WTC11 (cell line): ENCODE measurements around the gene UBL7. TPM values are rescaled to one million over a fixed set of nuclear protein-coding genes. Genes with fewer than 3 reads are reported as not detected.

Experiments used
- ATAC-seq: fragments of 200-7000 bp; cut with Tn5 transposase; 2 replicates; pipeline ENCODE4 v1.10.0; 2021; ENCODE audit warnings: mild to moderate bottlenecking, moderate library complexity
- CTCF ChIA-PET: fragments of 300-600 bp; sonication (Branson Sonifier 250); formaldehyde crosslinking; loops from one replicate; lab custom pipeline; 2021; ENCODE audit warnings: antibody characterized with exemption; lab: Charles Lee
- POLR2A ChIA-PET: fragments of 350-600 bp; sonication (Branson Sonifier 250); formaldehyde crosslinking; loops from one replicate; lab custom pipeline; 2021; ENCODE audit warnings: antibody characterized with exemption; lab: Charles Lee
- DNase-seq: peaks from one replicate; pipeline ENCODE4 v3.0.0; 2021; ENCODE audit warnings: low spot score
- H3K27ac Mint-ChIP-seq: 2 replicates; pipeline ENCODE4 v1.8.0; 2021; ENCODE audit warnings: mixed read lengths
- H3K27me3 Mint-ChIP-seq: 2 replicates; pipeline ENCODE4 v1.8.0; 2021; ENCODE audit warnings: low read depth, mild to moderate bottlenecking, moderate library complexity, mixed read lengths
- H3K36me3 Mint-ChIP-seq: 2 replicates; pipeline ENCODE4 v1.8.0; 2021; ENCODE audit warnings: mixed read lengths
- H3K4me1 Mint-ChIP-seq: 2 replicates; pipeline ENCODE4 v1.8.0; 2022; ENCODE audit warnings: mixed read lengths
- H3K4me3 Mint-ChIP-seq: 2 replicates; pipeline ENCODE4 v1.8.0; 2021; ENCODE audit warnings: mild to moderate bottlenecking, moderate library complexity, mixed read lengths
- H3K9me3 Mint-ChIP-seq: 2 replicates; pipeline ENCODE4 v1.8.0; 2021; ENCODE audit warnings: mixed read lengths
- ATF1 ChIP-seq: sonication (generic); formaldehyde crosslinking; IDR thresholded peaks from 2 replicates; pipeline ENCODE4 v1.8.1; 2023; ENCODE audit warnings: mild to moderate bottlenecking, moderate library complexity, missing genetic modification reagents
- CREB1 ChIP-seq: sonication (generic); formaldehyde crosslinking; IDR thresholded peaks from 2 replicates; pipeline ENCODE4 v1.8.0; 2023; ENCODE audit warnings: mild to moderate bottlenecking, missing genetic modification reagents
- CREM ChIP-seq: sonication (generic); formaldehyde crosslinking; IDR thresholded peaks from 2 replicates; pipeline ENCODE4 v1.8.1; 2022; ENCODE audit warnings: mild to moderate bottlenecking, missing genetic modification reagents, moderate library complexity
- E2F5 ChIP-seq: sonication (generic); formaldehyde crosslinking; IDR thresholded peaks from 2 replicates; pipeline ENCODE4 v1.8.1; 2022; ENCODE audit warnings: mild to moderate bottlenecking, moderate library complexity, missing genetic modification reagents
- FOXK1 ChIP-seq: sonication (generic); formaldehyde crosslinking; IDR thresholded peaks from 2 replicates; pipeline ENCODE4 v1.8.0; 2022; ENCODE audit warnings: mild to moderate bottlenecking, moderate library complexity, missing genetic modification reagents
- FOXP4 ChIP-seq: sonication (generic); formaldehyde crosslinking; IDR thresholded peaks from 2 replicates; pipeline ENCODE4 v1.8.0; 2022; ENCODE audit warnings: mild to moderate bottlenecking, missing genetic modification reagents
- JAZF1 ChIP-seq: fragments of 250-450 bp; sonication (Bioruptor Pico); IDR thresholded peaks from 2 replicates; pipeline ENCODE4 v1.9.0; 2021; ENCODE audit warnings: moderate library complexity, mild to moderate bottlenecking, inconsistent platforms
- JUN ChIP-seq: sonication (generic); formaldehyde crosslinking; IDR thresholded peaks from 2 replicates; pipeline ENCODE4 v1.8.0; 2023; ENCODE audit warnings: mild to moderate bottlenecking, missing genetic modification reagents
- NFATC4 ChIP-seq: fragments of 250-450 bp; sonication (Bioruptor Pico); IDR thresholded peaks from 2 replicates; pipeline ENCODE4 v1.9.0; 2021; ENCODE audit warnings: mild to moderate bottlenecking
- TCF7 ChIP-seq: sonication (generic); formaldehyde crosslinking; IDR thresholded peaks from 2 replicates; pipeline ENCODE4 v1.8.0; 2022; ENCODE audit warnings: mild to moderate bottlenecking, low read depth, missing genetic modification reagents, moderate library complexity
- TEAD4 ChIP-seq: sonication (generic); formaldehyde crosslinking; IDR thresholded peaks from 2 replicates; pipeline ENCODE4 v1.8.0; 2022; ENCODE audit warnings: mild to moderate bottlenecking, missing genetic modification reagents
- ZBTB21 ChIP-seq: sonication (generic); formaldehyde crosslinking; IDR thresholded peaks from 2 replicates; pipeline ENCODE4 v1.8.1; 2023; ENCODE audit warnings: mild to moderate bottlenecking, missing genetic modification reagents, borderline replicate concordance
- ZNF138 ChIP-seq: sonication (generic); formaldehyde crosslinking; conservative IDR thresholded peaks from 2 replicates; pipeline ENCODE4 v1.8.1; 2022; ENCODE audit warnings: mild to moderate bottlenecking, moderate library complexity, missing genetic modification reagents
- ZNF317 ChIP-seq: sonication (generic); formaldehyde crosslinking; IDR thresholded peaks from 2 replicates; pipeline ENCODE4 v1.8.1; 2023; ENCODE audit warnings: low read depth, mild to moderate bottlenecking, moderate library complexity, missing genetic modification reagents, borderline replicate concordance
- total RNA-seq: library from RNA; stranded (reverse); gene quantifications from 3 replicates; pipeline ENCODE4 v1.2.3, GENCODE V29; 2021
- TF ChIP-seq, protein P1 (sequence below): sonication (generic); formaldehyde crosslinking; conservative IDR thresholded peaks from 2 replicates; pipeline ENCODE4 v1.8.1; 2022; ENCODE audit warnings: mild to moderate bottlenecking, missing genetic modification reagents
- TF ChIP-seq, protein P2 (sequence below): sonication (generic); formaldehyde crosslinking; IDR thresholded peaks from 2 replicates; pipeline ENCODE4 v1.8.1; 2023; ENCODE audit warnings: mild to moderate bottlenecking, missing genetic modification reagents, borderline replicate concordance
- TF ChIP-seq, protein P3 (sequence below): fragments of 250-450 bp; sonication (Bioruptor Pico); IDR thresholded peaks from 2 replicates; pipeline ENCODE4 v1.9.0; 2021; ENCODE audit warnings: moderate library complexity, mild to moderate bottlenecking, inconsistent platforms, borderline replicate concordance
- TF ChIP-seq, protein P4 (sequence below): sonication (generic); formaldehyde crosslinking; IDR thresholded peaks from 2 replicates; pipeline ENCODE4 v1.8.1; 2022; ENCODE audit warnings: low read depth, mild to moderate bottlenecking, moderate library complexity, missing genetic modification reagents, borderline replicate concordance
- TF ChIP-seq, protein P5 (sequence below): fragments of 250-450 bp; sonication (Bioruptor Pico); conservative IDR thresholded peaks from 2 replicates; pipeline ENCODE4 v1.9.0; 2021; ENCODE audit warnings: mild to moderate bottlenecking

Gene UBL7
- total RNA-seq, 1 experiment from 2014 or later = 70.1 TPM

DNA sequence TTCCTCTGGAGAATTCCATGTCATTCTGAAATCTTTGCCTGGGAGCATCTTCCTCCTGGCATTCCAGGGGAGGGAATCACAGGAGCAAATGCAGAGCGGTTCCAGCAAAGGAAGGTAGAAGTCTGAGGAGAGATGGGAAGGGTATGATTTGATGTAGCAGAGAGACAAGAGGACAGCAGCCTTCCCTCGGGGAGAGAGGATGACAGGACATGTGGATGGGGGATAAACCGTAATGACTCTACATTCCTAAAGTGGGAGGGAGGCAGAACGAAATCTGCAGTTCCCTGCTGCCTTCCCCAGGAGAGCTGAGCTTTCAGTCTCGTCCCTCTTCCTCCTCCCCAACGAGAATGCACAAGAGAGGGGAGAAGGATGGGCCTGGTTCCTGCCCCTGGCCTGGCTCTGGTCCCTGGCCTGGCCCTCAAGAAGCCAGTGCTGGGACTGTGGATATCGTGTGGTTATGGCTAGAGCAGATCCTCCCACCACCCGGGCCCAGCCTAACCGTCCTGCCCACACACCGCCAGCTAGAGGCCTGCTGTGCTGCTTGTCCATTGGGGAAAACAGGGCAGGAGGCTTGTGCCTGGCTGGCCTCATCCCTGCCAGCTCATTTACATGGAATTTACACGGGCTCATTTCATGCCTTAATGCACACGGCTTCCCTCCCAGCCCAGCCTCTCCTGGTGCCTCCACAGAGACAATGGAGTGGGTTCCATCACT, 53.8 kb downstream of the UBL7 start:
- DNase-seq = no peak
- TF ChIP-seq, protein P1, sequence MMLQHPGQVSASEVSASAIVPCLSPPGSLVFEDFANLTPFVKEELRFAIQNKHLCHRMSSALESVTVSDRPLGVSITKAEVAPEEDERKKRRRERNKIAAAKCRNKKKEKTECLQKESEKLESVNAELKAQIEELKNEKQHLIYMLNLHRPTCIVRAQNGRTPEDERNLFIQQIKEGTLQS (CRISPR knock-in tag) = no peak
- TF ChIP-seq FOXK1 = no peak
- TF ChIP-seq, protein P2, sequence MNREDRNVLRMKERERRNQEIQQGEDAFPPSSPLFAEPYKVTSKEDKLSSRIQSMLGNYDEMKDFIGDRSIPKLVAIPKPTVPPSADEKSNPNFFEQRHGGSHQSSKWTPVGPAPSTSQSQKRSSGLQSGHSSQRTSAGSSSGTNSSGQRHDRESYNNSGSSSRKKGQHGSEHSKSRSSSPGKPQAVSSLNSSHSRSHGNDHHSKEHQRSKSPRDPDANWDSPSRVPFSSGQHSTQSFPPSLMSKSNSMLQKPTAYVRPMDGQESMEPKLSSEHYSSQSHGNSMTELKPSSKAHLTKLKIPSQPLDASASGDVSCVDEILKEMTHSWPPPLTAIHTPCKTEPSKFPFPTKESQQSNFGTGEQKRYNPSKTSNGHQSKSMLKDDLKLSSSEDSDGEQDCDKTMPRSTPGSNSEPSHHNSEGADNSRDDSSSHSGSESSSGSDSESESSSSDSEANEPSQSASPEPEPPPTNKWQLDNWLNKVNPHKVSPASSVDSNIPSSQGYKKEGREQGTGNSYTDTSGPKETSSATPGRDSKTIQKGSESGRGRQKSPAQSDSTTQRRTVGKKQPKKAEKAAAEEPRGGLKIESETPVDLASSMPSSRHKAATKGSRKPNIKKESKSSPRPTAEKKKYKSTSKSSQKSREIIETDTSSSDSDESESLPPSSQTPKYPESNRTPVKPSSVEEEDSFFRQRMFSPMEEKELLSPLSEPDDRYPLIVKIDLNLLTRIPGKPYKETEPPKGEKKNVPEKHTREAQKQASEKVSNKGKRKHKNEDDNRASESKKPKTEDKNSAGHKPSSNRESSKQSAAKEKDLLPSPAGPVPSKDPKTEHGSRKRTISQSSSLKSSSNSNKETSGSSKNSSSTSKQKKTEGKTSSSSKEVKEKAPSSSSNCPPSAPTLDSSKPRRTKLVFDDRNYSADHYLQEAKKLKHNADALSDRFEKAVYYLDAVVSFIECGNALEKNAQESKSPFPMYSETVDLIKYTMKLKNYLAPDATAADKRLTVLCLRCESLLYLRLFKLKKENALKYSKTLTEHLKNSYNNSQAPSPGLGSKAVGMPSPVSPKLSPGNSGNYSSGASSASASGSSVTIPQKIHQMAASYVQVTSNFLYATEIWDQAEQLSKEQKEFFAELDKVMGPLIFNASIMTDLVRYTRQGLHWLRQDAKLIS (CRISPR knock-in tag) = no peak
- TF ChIP-seq, protein P3, sequence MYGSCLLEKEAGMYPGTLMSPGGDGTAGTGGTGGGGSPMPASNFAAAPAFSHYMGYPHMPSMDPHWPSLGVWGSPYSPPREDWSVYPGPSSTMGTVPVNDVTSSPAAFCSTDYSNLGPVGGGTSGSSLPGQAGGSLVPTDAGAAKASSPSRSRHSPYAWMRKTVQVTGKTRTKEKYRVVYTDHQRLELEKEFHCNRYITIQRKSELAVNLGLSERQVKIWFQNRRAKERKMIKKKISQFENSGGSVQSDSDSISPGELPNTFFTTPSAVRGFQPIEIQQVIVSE (CRISPR knock-in tag) = no peak
- no peak for TF ChIP-seq TEAD4
- no peak for TF ChIP-seq ZBTB21 (CRISPR knock-in tag)
- no peak for TF ChIP-seq JAZF1 (CRISPR knock-in tag)
- no peak for TF ChIP-seq ATF1 (CRISPR knock-in tag)
- no peak for TF ChIP-seq FOXP4 (CRISPR knock-in tag)
- TF ChIP-seq, protein P4, sequence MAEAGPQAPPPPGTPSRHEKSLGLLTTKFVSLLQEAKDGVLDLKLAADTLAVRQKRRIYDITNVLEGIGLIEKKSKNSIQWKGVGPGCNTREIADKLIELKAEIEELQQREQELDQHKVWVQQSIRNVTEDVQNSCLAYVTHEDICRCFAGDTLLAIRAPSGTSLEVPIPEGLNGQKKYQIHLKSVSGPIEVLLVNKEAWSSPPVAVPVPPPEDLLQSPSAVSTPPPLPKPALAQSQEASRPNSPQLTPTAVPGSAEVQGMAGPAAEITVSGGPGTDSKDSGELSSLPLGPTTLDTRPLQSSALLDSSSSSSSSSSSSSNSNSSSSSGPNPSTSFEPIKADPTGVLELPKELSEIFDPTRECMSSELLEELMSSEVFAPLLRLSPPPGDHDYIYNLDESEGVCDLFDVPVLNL (CRISPR knock-in tag) = no peak
- TF ChIP-seq CREB1 (CRISPR knock-in tag) = no peak
- TF ChIP-seq E2F5 (CRISPR knock-in tag) = no peak
- no peak for TF ChIP-seq ZNF138 (CRISPR knock-in tag)
- TF ChIP-seq, protein P5, sequence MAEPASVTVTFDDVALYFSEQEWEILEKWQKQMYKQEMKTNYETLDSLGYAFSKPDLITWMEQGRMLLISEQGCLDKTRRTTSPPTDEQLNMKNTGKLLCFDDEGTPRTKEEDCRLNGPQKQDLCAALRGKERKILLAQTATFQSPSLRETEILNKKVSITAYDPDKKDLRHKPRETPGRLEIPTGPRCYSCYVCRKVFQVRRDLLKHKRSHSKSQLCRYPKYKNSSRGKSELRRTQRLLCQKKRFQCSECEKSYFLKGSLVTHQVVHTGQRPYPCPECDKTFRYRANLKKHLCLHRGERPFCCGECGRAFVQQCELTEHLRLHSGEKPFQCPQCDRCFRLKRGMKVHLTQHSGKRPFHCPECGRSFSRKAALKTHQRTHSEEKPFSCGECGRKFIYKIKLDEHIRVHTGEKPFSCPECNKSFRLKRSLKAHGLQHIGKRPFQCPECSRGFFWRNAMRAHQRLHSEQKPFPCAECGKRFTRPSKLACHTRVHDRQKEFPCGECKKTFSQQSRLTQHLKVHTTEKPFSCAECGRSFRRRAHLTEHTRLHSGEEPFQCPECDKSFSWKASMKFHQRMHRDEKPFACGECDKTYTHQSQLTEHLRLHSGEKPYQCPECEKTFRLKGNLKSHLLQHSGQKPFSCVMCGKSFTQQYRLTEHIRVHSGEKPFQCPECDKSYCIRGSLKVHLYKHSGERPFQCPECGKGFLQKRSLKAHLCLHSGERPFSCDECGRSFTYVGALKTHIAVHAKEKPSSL (CRISPR knock-in tag) = no peak
- TF ChIP-seq TCF7 = no peak
- TF ChIP-seq NFATC4 (CRISPR knock-in tag) = no peak
- TF ChIP-seq JUN (CRISPR knock-in tag) = no peak
- TF ChIP-seq CREM (CRISPR knock-in tag) = no peak
- TF ChIP-seq ZNF317 (CRISPR knock-in tag) = no peak
- no peak overlapping the region; the same call in 1 of the 2 replicates for H3K27ac Mint-ChIP-seq

More for the DNA sequence above, 53.8 kb downstream of the UBL7 start:
- H3K4me1 Mint-ChIP-seq = peaks cover 3% of the 10 kb centered on the region; the same call in 1 of the 2 replicates
- no peak overlapping the region for H3K4me3 Mint-ChIP-seq
- peaks cover 6% of the 10 kb centered on the region; the same call in 1 of the 2 replicates for H3K36me3 Mint-ChIP-seq
- no peaks in the 10 kb centered on the region for H3K27me3 Mint-ChIP-seq
- ATAC-seq = peak; percentile 36
- ChIA-PET POLR2A (interaction anchor here (0.7 kb wide), 1 partner anchor 134 kb away, joined by 3 read pairs; the partner anchor contains the start of gene ARID3B), CTCF (interaction anchor here (1.2 kb wide), 1 partner anchor 31 kb away, joined by 3 read pairs; no protein-coding TSS in a partner anchor)
- H3K9me3 Mint-ChIP-seq = no peaks in the 10 kb centered on the region
